K562 (cell line): ENCODE data around the gene FCRLA. TPM values are rescaled to one million over a fixed set of nuclear protein-coding genes. Genes with fewer than 3 reads are reported as not detected.

ENCODE experiments used
- BRD9 ChIP-seq: fragments of 450-650 bp; IDR thresholded peaks from 2 replicates; pipeline ENCODE4 v1.6.1; 2018; ENCODE audit warnings: low read depth; ENCODE audit not compliant: partially characterized antibody
- CREB3 ChIP-seq: fragments of 450-650 bp; conservative IDR thresholded peaks from 2 replicates; pipeline ENCODE4 v1.6.1; 2016; ENCODE audit warnings: missing genetic modification characterization, low read depth, mild to moderate bottlenecking, missing compliant biosample characterization, moderate library complexity
- E2F8 ChIP-seq: fragments of 450-650 bp; IDR thresholded peaks from 2 replicates; pipeline ENCODE4 v1.7.1; 2018; ENCODE audit warnings: mild to moderate bottlenecking, low read depth; ENCODE audit not compliant: partially characterized antibody
- FOXO4 ChIP-seq: fragments of 450-650 bp; formaldehyde crosslinking; IDR thresholded peaks from 2 replicates; pipeline ENCODE4 v1.4.0; 2020; ENCODE audit warnings: mild to moderate bottlenecking, moderate library complexity
- PCBP1 ChIP-seq: fragments of 200-400 bp; formaldehyde crosslinking; IDR thresholded peaks from 2 replicates; pipeline ENCODE4 v1.6.1; 2018; ENCODE audit warnings: mild to moderate bottlenecking, low read depth, low read length; ENCODE audit not compliant: poor library complexity, severe bottlenecking
- PKNOX1 ChIP-seq: fragments of 450-650 bp; IDR thresholded peaks from 2 replicates; pipeline ENCODE4 v1.6.1; 2016
- RCOR1 ChIP-seq, 2 experiments: IDR thresholded peaks; 2 replicates each; pipeline ENCODE4 v1.6.1; 2012; ENCODE audit warnings: low read depth in 2 of 2, low read length in 2 of 2, borderline replicate concordance in 1 of 2, improper control_type of control experiment in 1 of 2
- UBTF ChIP-seq, 2 experiments: IDR thresholded peaks; 2 replicates each; pipeline ENCODE4 v1.6.1; 2012; ENCODE audit warnings: improper control_type of control experiment in 2 of 2, low read depth in 2 of 2, low read length in 2 of 2, borderline replicate concordance in 1 of 2
- YBX1 ChIP-seq: fragments of 450-650 bp; IDR thresholded peaks from 2 replicates; pipeline ENCODE4 v1.7.1; 2016; ENCODE audit warnings: mild to moderate bottlenecking
- ZNF609 ChIP-seq: sonication (generic); formaldehyde crosslinking; IDR thresholded peaks from 2 replicates; pipeline ENCODE4 v1.8.1; 2023; ENCODE audit warnings: missing genetic modification reagents, mild to moderate bottlenecking, borderline replicate concordance
- polyA plus RNA-seq, 8 experiments: library from polyadenylated mRNA; depleted of rRNA in 4 of 8; stranded (reverse) in 5 of 8; unstranded in 3 of 8; fragments of >200 nt; fragmentation: Nextera tagmentation in 2 of 8; fragmentation: Illumina TruSeq in 1 of 8; extraction: Ambion mirVana in 2 of 8; extraction: Trizol in 1 of 8; gene quantifications; 2 replicates each; pipeline versions ENCODE4 v1.2.1 to v1.2.3, GENCODE V29; 2011 to 2014; ENCODE audit warnings: inconsistent platforms in 1 of 8, missing spikeins in 1 of 8
- total RNA-seq, 7 experiments: library from RNA; depleted of rRNA in 6 of 7; stranded (reverse); fragments of >200 nt in 6 of 7; fragmentation: Illumina TruSeq in 2 of 7; extraction: Trizol in 2 of 7; gene quantifications; 2 replicates each; pipeline versions ENCODE4 v1.2.1 to v1.2.3, GENCODE V29; 2011 to 2021; ENCODE audit warnings: low replicate concordance in 1 of 7

FCRLA gene
- total and polyA plus RNA-seq, 9 of the 15 experiments (the other 6 are each of a cell fraction or from before 2014, with no cell fraction given) = 0.09 to 0.84 (median 0.44) TPM

GRCh38 chr1:161749509-161750407 lies 42.7 kb downstream of the FCRLA start, which contains the start of gene DUSP12 (continued):
- TF ChIP-seq ZNF609 (no peak), PKNOX1 (no peak), BRD9 (peak; percentile 39), YBX1 (no peak), E2F8 (peak; percentile 19), RCOR1 (IDR thresholded peaks at IDR 0.05; ENCODE audit: borderline replicate concordance in 1 of 2, low read depth in 2 of 2, low read length in 2 of 2) (peak; percentile 57 to 75; a peak in 3 of 4 replicates), UBTF (IDR thresholded peaks at IDR 0.05; ENCODE audit: borderline replicate concordance in 1 of 2, low read depth in 2 of 2, low read length in 2 of 2) (peak in 1 of 2 experiments; percentile 73; a peak in 2 of 4 replicates), PCBP1 (peak; percentile 71), FOXO4 (CRISPR knock-in tag) (no peak), CREB3 (tag) (no peak)
